Bronchial epithelial cell (primary cell): ENCODE results near the gene GP2. TPM values are rescaled to one million over a fixed set of nuclear protein-coding genes. Genes with fewer than 3 reads are reported as not detected.

Experiments
- DNase-seq: peaks from one replicate; pipeline ENCODE4 v3.0.0-alpha.2; 2010; ENCODE audit warnings: low read depth
- FAIRE-seq: peaks from 2 replicates; lab custom pipeline; 2011; peaks lifted over from hg19 to GRCh38; lab: Jason Lieb, UNC
- H3K27me3 ChIP-seq: 2 replicates; pipeline ENCODE4 v1.5.1; 2011; ENCODE audit warnings: low read length; ENCODE audit not compliant: control insufficient read depth, insufficient read depth
- H3K36me3 ChIP-seq: 2 replicates; pipeline ENCODE4 v1.5.1; 2011; ENCODE audit warnings: low read length; ENCODE audit not compliant: control insufficient read depth, insufficient read depth
- H3K4me3 ChIP-seq: 2 replicates; pipeline ENCODE4 v1.5.1; 2011; ENCODE audit warnings: mild to moderate bottlenecking, low read depth, low read length, control low read depth
- total RNA-seq: library from RNA; depleted of rRNA; stranded (reverse); fragments of >200 nt; gene quantifications from 2 replicates; pipeline ENCODE4 v1.2.1, GENCODE V29; 2014
- TF ChIP-seq, protein P1 (sequence below): IDR thresholded peaks from 2 replicates; pipeline ENCODE4 v1.5.1; 2011; ENCODE audit warnings: mild to moderate bottlenecking, moderate library complexity, low read length, control low read depth, inconsistent platforms; ENCODE audit not compliant: insufficient read depth, severe bottlenecking

Gene GP2
- total RNA-seq, 1 donor from 2014 or later: not detected

DNA sequence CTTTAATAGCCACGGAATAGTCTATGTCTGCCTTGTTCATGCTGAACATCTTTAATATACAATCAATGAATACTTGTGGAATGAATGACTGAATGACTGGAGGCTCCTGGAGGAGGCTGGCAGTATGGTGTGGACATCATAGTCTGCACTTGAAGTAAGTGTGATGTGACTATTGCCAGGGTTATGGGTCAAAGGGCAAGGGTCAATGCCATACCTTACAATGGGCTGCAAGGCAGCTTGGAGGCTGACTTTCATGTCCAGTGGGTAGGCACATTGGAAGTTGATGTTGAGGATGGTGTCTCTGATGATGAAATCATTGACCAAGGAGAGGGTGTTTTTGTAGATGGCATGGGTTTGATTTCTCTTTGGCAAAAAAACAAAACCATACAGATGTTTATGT, 7.9 kb downstream of the GP2 start:
- DNase-seq: no peak
- TF ChIP-seq, protein P1, sequence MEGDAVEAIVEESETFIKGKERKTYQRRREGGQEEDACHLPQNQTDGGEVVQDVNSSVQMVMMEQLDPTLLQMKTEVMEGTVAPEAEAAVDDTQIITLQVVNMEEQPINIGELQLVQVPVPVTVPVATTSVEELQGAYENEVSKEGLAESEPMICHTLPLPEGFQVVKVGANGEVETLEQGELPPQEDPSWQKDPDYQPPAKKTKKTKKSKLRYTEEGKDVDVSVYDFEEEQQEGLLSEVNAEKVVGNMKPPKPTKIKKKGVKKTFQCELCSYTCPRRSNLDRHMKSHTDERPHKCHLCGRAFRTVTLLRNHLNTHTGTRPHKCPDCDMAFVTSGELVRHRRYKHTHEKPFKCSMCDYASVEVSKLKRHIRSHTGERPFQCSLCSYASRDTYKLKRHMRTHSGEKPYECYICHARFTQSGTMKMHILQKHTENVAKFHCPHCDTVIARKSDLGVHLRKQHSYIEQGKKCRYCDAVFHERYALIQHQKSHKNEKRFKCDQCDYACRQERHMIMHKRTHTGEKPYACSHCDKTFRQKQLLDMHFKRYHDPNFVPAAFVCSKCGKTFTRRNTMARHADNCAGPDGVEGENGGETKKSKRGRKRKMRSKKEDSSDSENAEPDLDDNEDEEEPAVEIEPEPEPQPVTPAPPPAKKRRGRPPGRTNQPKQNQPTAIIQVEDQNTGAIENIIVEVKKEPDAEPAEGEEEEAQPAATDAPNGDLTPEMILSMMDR: no peak

DNA sequence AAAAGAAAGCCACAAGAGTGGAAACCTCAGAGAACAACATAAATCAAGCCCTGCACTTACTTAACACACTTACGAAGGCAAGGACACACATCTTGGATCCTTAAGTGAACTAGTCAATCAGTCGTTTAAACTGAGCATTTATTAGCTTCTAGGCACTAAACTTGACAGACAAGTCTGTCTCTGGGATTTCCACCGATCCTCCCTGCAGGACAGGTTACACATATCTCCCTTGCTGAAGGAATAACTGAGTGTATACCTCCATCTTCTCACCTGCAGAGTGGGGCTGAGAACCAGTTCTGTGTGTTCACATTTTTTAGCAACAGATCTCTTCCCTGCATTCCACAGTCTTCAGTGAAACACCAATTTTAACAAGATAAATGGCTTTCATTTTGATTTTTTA, 8.9 kb downstream of the GP2 start:
- no peak for FAIRE-seq
- TF ChIP-seq, protein P1: no peak
- Histone ChIP-seq H3K27me3 (no peaks in the 10 kb centered on the region), H3K4me3 (no peak overlapping the region), H3K36me3 (no peaks in the 10 kb centered on the region)
- no peak for DNase-seq

More for the DNA sequence above, 7.9 kb downstream of the GP2 start:
- Histone ChIP-seq H3K4me3 (no peak overlapping the region), H3K27me3 (no peaks in the 10 kb centered on the region), H3K36me3 (no peaks in the 10 kb centered on the region)
- FAIRE-seq: no peak

DNA sequence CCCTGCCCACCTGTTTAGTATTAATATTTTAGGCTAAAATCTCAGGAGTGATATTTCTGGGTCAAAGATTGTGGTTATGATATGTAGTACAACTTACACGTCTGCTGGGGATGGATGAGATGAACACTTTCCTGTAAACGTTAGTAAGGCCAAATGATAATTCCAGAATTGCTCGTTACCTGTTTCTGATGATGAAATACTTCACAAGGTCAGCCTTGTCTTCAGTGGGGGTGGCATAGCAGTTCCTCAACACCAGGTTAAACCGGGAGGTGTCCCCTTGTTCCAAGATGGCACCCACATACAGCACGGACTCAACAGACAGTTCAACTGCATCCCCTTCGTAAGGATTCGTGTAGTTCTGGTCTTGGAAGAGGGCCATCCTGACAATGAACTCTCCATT, 9.3 kb downstream of the GP2 start:
- H3K36me3 ChIP-seq: no peaks in the 10 kb centered on the region
- TF ChIP-seq, protein P1: no peak
- no peak overlapping the region for H3K4me3 ChIP-seq
- DNase-seq: no peak
- no peak for FAIRE-seq
- H3K27me3 ChIP-seq: no peaks in the 10 kb centered on the region

DNA sequence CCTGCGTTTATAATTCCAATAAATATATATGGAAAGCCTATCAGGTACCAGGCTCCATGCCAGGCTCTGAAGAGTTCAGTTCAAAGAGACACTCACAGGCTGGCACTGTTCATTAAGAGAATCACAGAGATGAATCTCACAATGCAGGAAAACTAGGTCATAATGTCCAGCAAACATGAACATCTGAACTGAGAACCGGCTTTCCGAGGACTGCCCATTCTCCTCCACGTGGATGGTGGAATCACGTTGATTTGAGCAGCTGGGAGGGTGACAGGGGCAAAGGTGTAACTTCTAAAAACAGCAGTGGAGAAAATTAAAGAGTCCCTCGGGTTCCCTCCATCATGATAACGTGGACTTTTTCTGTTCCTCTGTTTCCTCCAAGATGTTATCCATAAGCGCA, 10.2 kb downstream of the GP2 start:
- Histone ChIP-seq H3K4me3 (no peak overlapping the region), H3K36me3 (no peaks in the 10 kb centered on the region), H3K27me3 (no peaks in the 10 kb centered on the region)
- DNase-seq (no peak), FAIRE-seq (no peak)
- TF ChIP-seq, protein P1: no peak

DNA sequence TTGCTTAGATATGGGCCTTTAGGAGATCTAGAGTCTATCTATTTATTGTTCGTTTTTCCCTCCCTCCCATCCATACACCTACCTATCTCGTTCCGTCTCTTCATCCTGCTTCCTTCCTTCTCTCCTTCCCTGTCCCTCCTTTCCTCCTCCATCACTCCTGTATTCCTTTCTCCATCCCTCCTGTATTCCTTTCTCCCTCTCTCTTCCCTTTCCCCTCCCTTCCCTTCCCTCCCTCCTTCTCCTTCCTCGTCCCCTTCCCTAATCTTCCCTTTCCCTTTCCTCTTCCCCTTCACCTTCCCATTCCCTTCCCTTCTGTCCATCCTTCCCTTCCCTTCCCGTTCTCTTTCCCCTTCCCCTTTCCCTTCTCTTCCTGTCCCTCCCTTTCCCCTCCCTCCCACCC, 10.6 kb downstream of the GP2 start:
- FAIRE-seq (no peak), DNase-seq (no peak)
- TF ChIP-seq, protein P1: no peak
- no peaks in the 10 kb centered on the region for H3K27me3 ChIP-seq
- H3K4me3 ChIP-seq: no peak overlapping the region
- H3K36me3 ChIP-seq: no peaks in the 10 kb centered on the region

DNA sequence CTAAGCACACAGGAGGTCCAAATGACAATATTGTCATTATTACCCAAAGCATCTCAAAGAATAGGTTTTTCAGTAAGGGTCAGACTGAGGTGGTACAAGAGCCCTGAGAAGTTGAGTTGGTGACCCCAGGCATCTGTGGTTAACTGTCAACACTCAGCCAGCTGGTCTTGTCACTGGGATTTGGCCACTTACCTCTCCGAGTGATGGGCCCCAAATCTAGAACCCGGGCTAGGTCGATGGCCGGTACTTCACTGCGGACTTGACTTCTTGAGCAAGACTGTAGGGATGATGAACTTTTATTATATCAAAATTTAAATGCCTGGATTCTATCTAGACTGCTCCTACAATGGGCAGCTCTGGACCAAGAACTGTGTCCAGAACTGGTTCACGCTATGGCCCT, 11.5 kb downstream of the GP2 start:
- FAIRE-seq: no peak
- H3K27me3 ChIP-seq: no peaks in the 10 kb centered on the region
- no peak for DNase-seq
- TF ChIP-seq, protein P1: no peak
- H3K36me3 ChIP-seq: no peaks in the 10 kb centered on the region
- no peak overlapping the region for H3K4me3 ChIP-seq
